Activated CD4-positive, alpha-beta T cell treated with anti-CD3 and anti-CD28 coated beads, Interleukin-2, amount 50 U/mL, for 4 hours (primary cell): ENCODE data around the gene RAC3.

ENCODE experiments used
- DNase-seq, 2 experiments: peaks; one replicate each; pipeline ENCODE4 v3.0.0-alpha.2; 2020

The RAC3 gene

GRCh38 chr17:81999976-82000802 is 31.3 kb upstream of the RAC3 start:
- DNase-seq, result no peak

- DNase-seq, result no peak
Observed at GRCh38 chr17:82000803-82001570, 30.5 kb upstream of the RAC3 start.

GRCh38 chr17:82001571-82002056 is 29.9 kb upstream of the RAC3 start:
- no peak for DNase-seq

- DNase-seq, result peak; percentile 33
Observed at GRCh38 chr17:82003411-82004381, 27.8 kb upstream of the RAC3 start.

- DNase-seq, result no peak
Observed at GRCh38 chr17:82004517-82005455, 26.7 kb upstream of the RAC3 start.

- DNase-seq, result no peak
Observed at GRCh38 chr17:82005701-82006348, 25.7 kb upstream of the RAC3 start.

GRCh38 chr17:82006468-82007227 is 24.8 kb upstream of the RAC3 start:
- no peak for DNase-seq

GRCh38 chr17:82007228-82007494 is 24.3 kb upstream of the RAC3 start:
- no peak for DNase-seq

GRCh38 chr17:82007495-82008257 is 23.8 kb upstream of the RAC3 start:
- no peak for DNase-seq

- no peak for DNase-seq
Observed at GRCh38 chr17:82008258-82008940, 23.1 kb upstream of the RAC3 start.

GRCh38 chr17:82008941-82009405 is 22.5 kb upstream of the RAC3 start:
- no peak for DNase-seq

GRCh38 chr17:82009413-82009812 is 22.1 kb upstream of the RAC3 start:
- DNase-seq, result no peak

GRCh38 chr17:82010575-82011525 is 20.6 kb upstream of the RAC3 start:
- DNase-seq, result no peak

- DNase-seq, result no peak
Observed at GRCh38 chr17:82011617-82012187, 19.8 kb upstream of the RAC3 start.

- DNase-seq, result no peak
Observed at GRCh38 chr17:82012261-82012639, 19.2 kb upstream of the RAC3 start.

- no peak for DNase-seq
Observed at GRCh38 chr17:82012640-82013295, 18.7 kb upstream of the RAC3 start.

- no peak for DNase-seq
Observed at GRCh38 chr17:82013341-82013740, 18.1 kb upstream of the RAC3 start.
